Measurements from ENCODE around the gene PALM2AKAP2.

PALM2AKAP2 gene

GRCh38 chr9:109771796-109772531, 8.0 kb upstream of the PALM2AKAP2 start:
- H3K27me3 ChIP-seq (ENCODE audit: insufficient read depth, poor library complexity, severe bottlenecking) = peaks cover 5% of the 10 kb centered on the region
- no peak for TF ChIP-seq SPI1 (IDR thresholded peaks at IDR 0.05; ENCODE audit: borderline replicate concordance, low read depth)
- no peak for TF ChIP-seq REST (IDR thresholded peaks at IDR 0.05; ENCODE audit: insufficient replicate concordance, low read depth)
- TF ChIP-seq, protein P1, sequence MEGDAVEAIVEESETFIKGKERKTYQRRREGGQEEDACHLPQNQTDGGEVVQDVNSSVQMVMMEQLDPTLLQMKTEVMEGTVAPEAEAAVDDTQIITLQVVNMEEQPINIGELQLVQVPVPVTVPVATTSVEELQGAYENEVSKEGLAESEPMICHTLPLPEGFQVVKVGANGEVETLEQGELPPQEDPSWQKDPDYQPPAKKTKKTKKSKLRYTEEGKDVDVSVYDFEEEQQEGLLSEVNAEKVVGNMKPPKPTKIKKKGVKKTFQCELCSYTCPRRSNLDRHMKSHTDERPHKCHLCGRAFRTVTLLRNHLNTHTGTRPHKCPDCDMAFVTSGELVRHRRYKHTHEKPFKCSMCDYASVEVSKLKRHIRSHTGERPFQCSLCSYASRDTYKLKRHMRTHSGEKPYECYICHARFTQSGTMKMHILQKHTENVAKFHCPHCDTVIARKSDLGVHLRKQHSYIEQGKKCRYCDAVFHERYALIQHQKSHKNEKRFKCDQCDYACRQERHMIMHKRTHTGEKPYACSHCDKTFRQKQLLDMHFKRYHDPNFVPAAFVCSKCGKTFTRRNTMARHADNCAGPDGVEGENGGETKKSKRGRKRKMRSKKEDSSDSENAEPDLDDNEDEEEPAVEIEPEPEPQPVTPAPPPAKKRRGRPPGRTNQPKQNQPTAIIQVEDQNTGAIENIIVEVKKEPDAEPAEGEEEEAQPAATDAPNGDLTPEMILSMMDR (IDR thresholded peaks at IDR 0.05; ENCODE audit: insufficient read depth, low read length) = no peak
- TF ChIP-seq GABPA (IDR thresholded peaks at IDR 0.05; ENCODE audit: low read depth) = no peak
- no peak for TF ChIP-seq POLR2AphosphoS5 (IDR thresholded peaks at IDR 0.05; ENCODE audit: low read depth)
- DNase-seq (ENCODE audit: low read depth in 1 of 2, low spot score in 1 of 2) = no peak
- H3K27ac ChIP-seq (replicated peaks) = no peak overlapping the region
- no peak overlapping the region for H3K4me3 ChIP-seq (replicated peaks; ENCODE audit: insufficient read depth, low read length)

GRCh38 chr9:109775516-109775915, 4.5 kb upstream of the PALM2AKAP2 start:
- H3K27ac ChIP-seq (replicated peaks) = no peak overlapping the region
- H3K27me3 ChIP-seq (ENCODE audit: insufficient read depth, poor library complexity, severe bottlenecking) = peaks cover 17% of the 10 kb centered on the region
- H3K4me3 ChIP-seq (replicated peaks; ENCODE audit: insufficient read depth, low read length) = no peak overlapping the region
- TF ChIP-seq GABPA (IDR thresholded peaks at IDR 0.05; ENCODE audit: low read depth) = no peak
- no peak for TF ChIP-seq SPI1 (IDR thresholded peaks at IDR 0.05; ENCODE audit: borderline replicate concordance, low read depth)
- TF ChIP-seq REST (IDR thresholded peaks at IDR 0.05; ENCODE audit: insufficient replicate concordance, low read depth) = no peak
- TF ChIP-seq, protein P1 (IDR thresholded peaks at IDR 0.05; ENCODE audit: insufficient read depth, low read length) = no peak
- no peak for TF ChIP-seq POLR2AphosphoS5 (IDR thresholded peaks at IDR 0.05; ENCODE audit: low read depth)
- DNase-seq (ENCODE audit: low read depth in 1 of 2, low spot score in 1 of 2) = no peak

DNA sequence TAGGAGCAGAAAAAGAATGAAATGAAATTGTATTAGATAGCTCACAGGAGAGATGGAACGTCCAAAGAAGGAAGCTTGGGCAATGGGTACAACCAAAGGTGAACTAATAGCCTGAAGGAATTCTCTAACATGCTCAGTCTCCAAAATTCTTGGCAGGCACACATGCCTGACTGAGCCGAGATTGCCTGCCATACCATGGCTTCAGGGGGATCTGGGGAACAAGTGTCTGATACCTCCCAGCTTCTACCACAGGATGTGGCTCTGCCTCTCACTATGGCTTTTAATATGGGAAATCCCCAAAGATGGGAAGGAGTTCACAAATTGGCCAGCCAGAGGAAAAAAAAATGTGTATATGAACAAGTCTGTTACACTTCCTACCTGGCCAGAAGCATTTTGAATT, 3.6 kb upstream of the PALM2AKAP2 start:
- no peak for TF ChIP-seq POLR2AphosphoS5 (IDR thresholded peaks at IDR 0.05; ENCODE audit: low read depth)
- TF ChIP-seq REST (IDR thresholded peaks at IDR 0.05; ENCODE audit: insufficient replicate concordance, low read depth) = no peak
- no peak for TF ChIP-seq GABPA (IDR thresholded peaks at IDR 0.05; ENCODE audit: low read depth)
- TF ChIP-seq, protein P1 (IDR thresholded peaks at IDR 0.05; ENCODE audit: insufficient read depth, low read length) = no peak
- no peak for TF ChIP-seq SPI1 (IDR thresholded peaks at IDR 0.05; ENCODE audit: borderline replicate concordance, low read depth)
- H3K27me3 ChIP-seq (ENCODE audit: insufficient read depth, poor library complexity, severe bottlenecking) = peaks cover 26% of the 10 kb centered on the region
- H3K4me3 ChIP-seq (replicated peaks; ENCODE audit: insufficient read depth, low read length) = no peak overlapping the region
- H3K27ac ChIP-seq (replicated peaks) = no peak overlapping the region
- DNase-seq (ENCODE audit: low read depth in 1 of 2, low spot score in 1 of 2) = no peak
